ENCODE results near the gene DUXA.

GRCh38 chr19:57111329-57111644, 56.0 kb downstream of the DUXA start:
- TF ChIP-seq POLR2AphosphoS5 (IDR thresholded peaks at IDR 0.05; ENCODE audit: low read depth, low read length) (no peak), TAF1 (IDR thresholded peaks at IDR 0.05; ENCODE audit: borderline replicate concordance, insufficient read depth, low read length) (no peak), REST (IDR thresholded peaks at IDR 0.05; ENCODE audit: insufficient read depth in 1 of 2, low read depth in 2 of 2, low read length in 2 of 2) (no peak), SIN3A (IDR thresholded peaks at IDR 0.05; ENCODE audit: borderline replicate concordance, insufficient read depth, low read length) (no peak)
